Activated T-cell treated with anti-CD3 and anti-CD28 coated beads, Interleukin-2, amount 50 U/mL, for 72 hours (primary cell): ENCODE measurements around the gene APLP2. TPM values are rescaled to one million over a fixed set of nuclear protein-coding genes. Genes with fewer than 3 reads are reported as not detected.

ENCODE experiments used
- ATAC-seq, 2 donors: fragments of 150-1000 bp; cut with Tn5 transposase; replicated peaks in 1 of 2; 2 replicates each; pipeline ENCODE4 v1.10.0; 2021; ENCODE audit warnings: moderate library complexity in 2 of 2, mild to moderate bottlenecking in 1 of 2
- DNase-seq, 2 donors: peaks; one replicate each; pipeline ENCODE4 v3.0.0; 2021 to 2022; ENCODE audit warnings: mixed read lengths in 1 of 2
- H3K27ac Mint-ChIP-seq: one replicate; pipeline ENCODE4 v1.8.0; 2022; ENCODE audit warnings: mild to moderate bottlenecking, moderate library complexity, mixed read lengths
- H3K27me3 Mint-ChIP-seq: one replicate; pipeline ENCODE4 v1.8.0; 2022; ENCODE audit warnings: low read depth, mixed read lengths
- H3K36me3 Mint-ChIP-seq, 2 donors: one replicate each; pipeline ENCODE4 v1.8.0; 2022; ENCODE audit warnings: mixed read lengths in 2 of 2, mild to moderate bottlenecking in 1 of 2; ENCODE audit not compliant: insufficient read depth in 2 of 2
- H3K4me1 Mint-ChIP-seq: one replicate; pipeline ENCODE4 v1.8.0; 2022; ENCODE audit warnings: low read depth, mixed read lengths
- H3K4me3 Mint-ChIP-seq, 2 donors: one replicate each; pipeline ENCODE4 v1.8.0; 2022; ENCODE audit warnings: mild to moderate bottlenecking in 2 of 2, mixed read lengths in 2 of 2, moderate library complexity in 2 of 2
- H3K9me3 Mint-ChIP-seq, 2 donors: one replicate each; pipeline ENCODE4 v1.8.0; 2022; ENCODE audit warnings: mixed read lengths in 2 of 2
- total RNA-seq, 2 donors: library from RNA; stranded (reverse); gene quantifications; one replicate each; pipeline ENCODE4 v1.2.3, GENCODE V29; 2022

The APLP2 gene
- total RNA-seq, 2 donors from 2014 or later, result 37.8 to 44.2 TPM

DNA sequence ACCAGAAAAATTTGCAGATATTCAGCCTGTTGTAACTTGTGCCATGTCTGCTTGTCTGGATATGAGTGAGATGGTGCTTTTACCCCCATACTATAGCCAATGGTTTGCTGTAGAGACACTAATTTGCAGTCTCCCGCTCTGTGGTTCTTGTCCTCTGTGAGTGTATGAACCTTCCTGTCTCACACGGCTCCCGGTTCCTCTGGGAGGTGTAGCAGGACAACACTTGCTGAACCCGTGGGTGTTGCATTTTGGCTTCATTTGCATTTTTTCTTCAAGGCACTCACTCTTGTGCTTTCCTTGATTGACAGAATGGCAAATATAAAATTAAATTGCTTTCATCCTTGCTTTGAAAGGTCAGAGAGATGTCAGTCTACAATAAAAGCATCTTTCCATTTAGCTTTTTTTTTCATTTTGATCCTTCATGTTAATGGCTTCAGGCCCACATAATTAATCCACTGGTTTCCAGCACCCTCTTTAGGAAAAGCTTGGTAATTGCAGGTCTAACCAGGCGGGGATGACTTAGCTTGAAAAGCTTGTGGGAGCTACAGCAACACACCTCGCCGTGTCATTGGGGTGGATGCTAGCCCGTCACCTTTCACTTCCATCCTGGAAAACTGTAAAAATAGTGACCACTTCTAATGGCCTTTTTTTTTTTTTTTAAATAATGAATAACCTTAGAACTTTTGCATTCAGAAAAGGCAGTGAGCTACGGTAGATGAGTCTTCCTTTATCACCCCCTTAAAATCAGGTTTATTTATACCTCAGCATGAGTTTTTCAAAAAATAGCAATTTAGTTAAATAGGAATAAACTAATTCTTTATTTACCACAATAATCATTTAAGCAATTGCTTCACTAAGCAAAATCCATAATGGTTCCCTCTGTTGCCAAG, 62.5 kb downstream of the APLP2 start:
- Mint-ChIP-seq H3K36me3 (peaks cover 0 to 4% of the 10 kb centered on the region in 2 donors), H3K27ac (no peak overlapping the region)
- peak; percentile 68 to 77 for ATAC-seq

DNA sequence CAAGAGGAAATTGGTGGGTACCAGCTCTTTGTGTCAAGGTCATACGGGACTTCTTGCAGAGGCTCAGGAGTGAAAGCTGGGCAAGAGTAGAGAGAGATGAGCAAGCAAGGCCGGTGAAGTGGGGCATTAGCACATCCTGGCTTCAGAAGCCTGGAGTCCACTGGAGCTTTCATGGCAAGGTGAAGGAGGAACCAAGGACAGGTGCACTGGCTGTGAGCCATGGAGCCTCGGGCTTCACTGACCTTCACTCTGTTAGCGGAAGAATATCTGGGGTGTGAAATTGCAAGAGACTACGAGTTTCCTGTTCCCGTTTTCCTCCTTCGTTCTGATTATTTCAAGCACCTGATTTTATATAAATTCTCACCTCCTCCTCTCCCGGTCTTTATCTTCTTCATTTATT, 64.0 kb downstream of the APLP2 start:
- Mint-ChIP-seq H3K9me3 (no peaks in the 10 kb centered on the region), H3K27ac (no peak overlapping the region), H3K4me3 (no peak overlapping the region), H3K4me1 (peaks cover 9% of the 10 kb centered on the region), H3K27me3 (no peaks in the 10 kb centered on the region), H3K36me3 (peaks cover 0 to 4% of the 10 kb centered on the region in 2 donors)
- no peak for DNase-seq
- ATAC-seq, result no peak

More for the DNA sequence above, 62.5 kb downstream of the APLP2 start:
- Mint-ChIP-seq H3K4me3 (no peak overlapping the region), H3K9me3 (no peaks in the 10 kb centered on the region), H3K4me1 (no peaks in the 10 kb centered on the region), H3K27me3 (no peaks in the 10 kb centered on the region)
- DNase-seq, result peak; percentile 38 to 63

DNA sequence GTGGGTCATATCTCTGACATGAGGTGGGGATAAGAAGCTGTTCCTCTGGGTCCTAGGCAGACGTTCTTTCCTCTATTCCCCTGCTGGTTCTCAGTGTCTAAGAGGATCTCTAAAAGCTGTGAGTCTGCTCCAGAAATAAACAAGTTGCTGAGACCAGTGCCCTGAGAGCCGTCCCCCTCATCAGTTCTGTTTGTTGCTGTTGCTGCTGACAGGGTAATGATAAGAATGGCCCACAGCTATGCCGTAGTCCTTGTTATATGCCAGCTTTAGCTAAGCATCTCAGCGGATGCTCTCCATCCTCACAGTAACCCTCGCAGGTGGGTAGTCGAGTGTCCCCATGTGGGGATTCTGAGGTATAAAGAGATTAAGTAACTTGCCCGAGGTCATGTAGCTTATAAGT, 66.4 kb downstream of the APLP2 start:
- Mint-ChIP-seq H3K9me3 (no peaks in the 10 kb centered on the region), H3K36me3 (peaks cover 0 to 4% of the 10 kb centered on the region in 2 donors)

DNA sequence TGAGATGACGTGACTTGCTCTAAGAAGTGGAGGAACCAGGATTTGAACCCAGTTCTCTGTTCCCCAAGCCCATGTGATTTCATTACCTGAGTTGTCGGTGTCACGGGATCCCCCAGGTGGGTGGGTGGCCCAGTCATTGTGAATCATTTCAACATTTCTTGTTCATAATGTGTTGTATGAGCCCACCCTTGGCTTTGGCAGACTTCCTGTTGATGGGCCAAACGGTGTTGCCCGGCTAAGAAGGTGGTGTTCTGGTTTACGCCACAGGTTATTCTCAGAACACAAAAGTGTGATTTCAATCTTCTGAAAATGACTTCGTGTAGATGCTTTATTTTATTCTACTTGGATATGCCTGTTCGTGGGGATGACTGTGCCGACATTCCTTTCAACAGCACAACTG, 68.3 kb downstream of the APLP2 start:
- Mint-ChIP-seq H3K27ac (no peak overlapping the region), H3K9me3 (no peaks in the 10 kb centered on the region)

More for the DNA sequence above, 66.4 kb downstream of the APLP2 start:
- Mint-ChIP-seq H3K4me1 (peaks cover 9% of the 10 kb centered on the region), H3K4me3 (no peak overlapping the region), H3K27ac (no peak overlapping the region), H3K27me3 (no peaks in the 10 kb centered on the region)
- no peak for ATAC-seq
- no peak for DNase-seq

DNA sequence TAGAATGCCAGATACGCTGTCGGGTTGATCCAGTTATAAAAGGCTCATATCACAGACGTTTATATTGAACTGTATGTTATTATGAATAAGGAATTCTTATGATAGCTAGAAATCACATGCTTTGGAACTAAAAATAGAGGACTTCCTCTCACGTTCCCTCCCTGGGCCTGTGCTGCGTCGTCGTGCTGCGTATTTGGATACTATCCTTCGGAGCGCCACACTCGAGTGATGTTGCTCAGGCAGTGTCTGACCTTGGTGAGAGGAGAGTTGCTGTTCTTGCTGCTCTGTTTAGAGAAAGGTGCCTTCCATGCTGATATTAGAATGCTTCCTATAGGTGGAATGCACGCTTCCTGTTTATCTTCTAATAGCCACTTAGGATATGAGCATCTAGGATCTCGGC, 69.7 kb downstream of the APLP2 start:
- ATAC-seq, result no peak
- no peak for DNase-seq
- Mint-ChIP-seq H3K4me1 (peaks cover 9% of the 10 kb centered on the region), H3K27ac (no peak overlapping the region), H3K9me3 (no peaks in the 10 kb centered on the region), H3K27me3 (no peaks in the 10 kb centered on the region), H3K36me3 (no peaks in the 10 kb centered on the region), H3K4me3 (no peak overlapping the region)

More for the DNA sequence above, 68.3 kb downstream of the APLP2 start:
- ATAC-seq (peak; percentile 64 to 81), DNase-seq (peak; percentile 34 to 39)
- Mint-ChIP-seq H3K4me1 (peaks cover 9% of the 10 kb centered on the region), H3K36me3 (peaks cover 0 to 3% of the 10 kb centered on the region in 2 donors), H3K4me3 (no peak overlapping the region), H3K27me3 (no peaks in the 10 kb centered on the region)

DNA sequence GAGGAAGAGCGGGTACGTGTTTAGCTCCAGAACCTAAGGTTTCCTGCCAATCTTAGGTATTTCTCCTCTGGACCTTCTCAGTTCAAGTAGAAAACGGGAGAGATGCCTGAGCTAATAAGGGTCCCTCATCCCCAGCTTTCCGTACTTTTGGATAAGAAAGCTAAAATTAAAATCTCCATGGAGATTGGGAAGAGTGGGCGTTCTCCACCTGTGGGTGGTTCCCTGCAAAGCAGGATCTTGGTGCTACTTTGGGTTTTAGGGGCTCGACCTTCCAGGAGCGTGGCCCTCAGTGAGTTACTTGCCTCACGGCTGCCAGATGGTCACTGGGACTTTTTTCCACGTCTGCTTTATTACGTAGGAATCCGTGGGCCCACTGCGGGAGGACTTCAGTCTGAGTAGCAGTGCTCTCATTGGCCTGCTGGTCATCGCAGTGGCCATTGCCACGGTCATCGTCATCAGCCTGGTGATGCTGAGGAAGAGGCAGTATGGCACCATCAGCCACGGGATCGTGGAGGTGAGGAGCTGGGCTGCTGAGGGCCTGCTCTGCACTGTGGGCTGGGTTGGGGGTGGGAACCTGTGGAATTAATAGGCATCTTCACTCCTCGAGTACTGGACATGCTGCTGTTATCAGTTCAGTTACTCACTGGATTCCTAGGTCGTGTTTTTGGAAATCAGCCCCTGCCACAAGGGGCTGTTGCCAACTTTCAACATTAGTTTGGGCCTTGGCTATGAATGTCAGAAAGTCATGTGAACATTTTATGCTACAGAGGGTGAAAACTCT, 72.1 kb downstream of the APLP2 start:
- H3K36me3 Mint-ChIP-seq, result no peaks in the 10 kb centered on the region
- peaks cover 17% of the 10 kb centered on the region for H3K4me1 Mint-ChIP-seq
- DNase-seq (no peak), ATAC-seq (no peak)
- H3K9me3 Mint-ChIP-seq, result no peaks in the 10 kb centered on the region
- no peak overlapping the region for H3K27ac Mint-ChIP-seq
- H3K4me3 Mint-ChIP-seq, result no peak overlapping the region
- H3K27me3 Mint-ChIP-seq, result no peaks in the 10 kb centered on the region

DNA sequence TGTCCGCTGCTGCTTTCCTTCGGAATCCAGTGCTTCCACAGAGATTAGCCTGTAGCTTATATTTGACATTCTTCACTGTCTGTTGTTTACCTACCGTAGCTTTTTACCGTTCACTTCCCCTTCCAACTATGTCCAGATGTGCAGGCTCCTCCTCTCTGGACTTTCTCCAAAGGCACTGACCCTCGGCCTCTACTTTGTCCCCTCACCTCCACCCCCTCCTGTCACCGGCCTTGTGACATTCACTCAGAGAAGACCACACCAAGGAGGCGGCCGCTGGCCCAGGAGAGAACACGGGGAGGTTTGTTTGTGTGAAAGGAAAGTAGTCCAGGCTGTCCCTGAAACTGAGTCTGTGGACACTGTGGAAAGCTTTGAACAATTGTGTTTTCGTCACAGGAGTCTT, 74.4 kb downstream of the APLP2 start:
- Mint-ChIP-seq H3K4me1 (peaks cover 12% of the 10 kb centered on the region), H3K9me3 (no peaks in the 10 kb centered on the region), H3K27ac (no peak overlapping the region), H3K4me3 (no peak overlapping the region), H3K27me3 (no peaks in the 10 kb centered on the region), H3K36me3 (no peaks in the 10 kb centered on the region)
- no peak for DNase-seq
- ATAC-seq, result no peak

DNA sequence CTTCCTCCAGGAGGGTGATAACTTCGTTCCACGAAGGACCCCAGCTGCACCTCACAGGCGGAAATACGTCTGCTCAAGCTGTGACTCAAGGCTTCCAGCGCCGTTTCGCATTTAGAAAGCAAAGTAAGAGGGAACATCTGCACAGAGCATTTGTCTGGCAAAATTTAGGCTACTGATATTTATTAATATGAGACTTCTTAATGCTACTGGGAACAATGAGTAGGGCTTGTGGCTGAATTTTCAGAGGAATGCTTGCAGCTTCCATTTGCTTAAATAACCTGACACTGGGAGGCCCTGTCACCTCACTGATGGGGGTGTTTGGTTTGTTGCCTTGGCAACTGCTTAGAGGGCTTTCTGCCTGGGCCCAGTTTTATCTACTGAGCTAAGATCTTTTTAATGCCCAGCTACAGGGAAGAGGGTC, 75.2 kb downstream of the APLP2 start:
- H3K4me3 Mint-ChIP-seq, result no peak overlapping the region
- DNase-seq, result no peak
- H3K27ac Mint-ChIP-seq, result no peak overlapping the region
- no peaks in the 10 kb centered on the region for H3K27me3 Mint-ChIP-seq
- H3K4me1 Mint-ChIP-seq, result peaks cover 12% of the 10 kb centered on the region
- ATAC-seq, result no peak
- no peaks in the 10 kb centered on the region for H3K36me3 Mint-ChIP-seq
- H3K9me3 Mint-ChIP-seq, result no peaks in the 10 kb centered on the region

DNA sequence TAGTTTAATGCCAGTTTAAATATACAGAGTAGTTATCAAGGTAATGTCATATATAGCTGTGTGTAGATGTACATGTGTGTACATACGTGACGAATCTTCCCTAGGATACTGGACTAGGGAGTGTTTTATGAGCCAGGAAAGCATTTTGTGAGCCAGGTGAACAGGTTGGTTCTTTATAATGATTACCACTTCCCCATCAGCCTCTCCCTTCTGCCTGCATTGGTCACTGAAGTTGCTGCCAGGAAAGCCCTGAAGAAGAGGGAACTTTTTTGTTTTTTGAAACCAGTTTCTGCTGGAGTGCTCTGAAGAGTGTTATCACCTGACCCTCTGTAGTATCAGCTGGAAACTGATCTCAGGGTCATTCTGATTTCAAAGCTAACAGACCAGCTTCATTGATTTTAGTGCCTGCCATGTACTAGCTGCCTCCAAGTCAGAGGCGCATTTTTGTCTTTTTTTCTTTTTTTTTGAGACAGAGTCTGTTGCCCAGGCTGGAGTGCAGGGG, 75.7 kb downstream of the APLP2 start:
- Mint-ChIP-seq H3K27me3 (no peaks in the 10 kb centered on the region), H3K36me3 (no peaks in the 10 kb centered on the region), H3K4me3 (no peak overlapping the region), H3K4me1 (peaks cover 12% of the 10 kb centered on the region), H3K27ac (no peak overlapping the region), H3K9me3 (no peaks in the 10 kb centered on the region)
- DNase-seq (no peak), ATAC-seq (no peak)

DNA sequence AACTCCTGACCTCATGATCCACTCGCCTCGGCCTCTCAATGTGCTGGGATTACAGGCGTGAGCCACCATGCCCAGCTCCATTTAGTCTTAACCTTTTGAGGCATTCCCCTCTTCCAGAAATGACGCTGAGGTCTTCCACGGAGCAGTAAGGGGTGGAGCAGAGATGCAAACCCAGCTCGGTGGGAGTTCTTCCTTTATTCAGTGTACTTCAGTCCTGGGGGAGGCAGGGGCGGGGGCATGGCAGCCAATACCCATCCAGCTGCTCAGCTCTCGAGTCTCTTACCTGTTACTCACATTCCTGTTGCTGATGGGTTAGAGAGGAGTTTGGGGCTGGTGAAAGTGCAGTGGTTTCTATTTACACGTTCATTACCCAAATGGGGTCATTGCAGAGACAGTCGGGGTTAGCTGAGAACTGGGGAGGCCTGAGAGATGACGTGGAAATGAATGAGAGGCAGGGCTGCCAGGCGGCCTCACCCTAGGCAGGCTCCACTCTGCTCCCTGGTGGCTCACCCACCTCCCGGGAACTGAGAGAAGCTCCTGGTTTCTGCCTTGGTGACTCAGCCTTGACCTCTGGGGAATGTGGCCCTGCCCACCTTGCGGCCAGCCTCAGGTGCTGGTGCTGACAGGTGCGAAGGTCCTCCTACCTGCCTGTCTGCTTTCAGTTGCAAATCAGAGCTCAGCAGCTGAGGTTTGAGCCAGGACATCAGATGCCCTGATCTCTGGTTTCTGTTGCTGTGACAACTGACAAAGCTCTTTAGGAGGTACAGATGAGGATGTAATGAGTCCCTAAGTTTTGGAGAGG, 76.5 kb downstream of the APLP2 start:
- no peak for DNase-seq
- no peaks in the 10 kb centered on the region for H3K9me3 Mint-ChIP-seq
- H3K27ac Mint-ChIP-seq, result no peak overlapping the region
- H3K27me3 Mint-ChIP-seq, result peaks cover 4% of the 10 kb centered on the region
- H3K4me3 Mint-ChIP-seq, result no peak overlapping the region
- H3K36me3 Mint-ChIP-seq, result no peaks in the 10 kb centered on the region
- ATAC-seq, result no peak
- H3K4me1 Mint-ChIP-seq, result peaks cover 17% of the 10 kb centered on the region

DNA sequence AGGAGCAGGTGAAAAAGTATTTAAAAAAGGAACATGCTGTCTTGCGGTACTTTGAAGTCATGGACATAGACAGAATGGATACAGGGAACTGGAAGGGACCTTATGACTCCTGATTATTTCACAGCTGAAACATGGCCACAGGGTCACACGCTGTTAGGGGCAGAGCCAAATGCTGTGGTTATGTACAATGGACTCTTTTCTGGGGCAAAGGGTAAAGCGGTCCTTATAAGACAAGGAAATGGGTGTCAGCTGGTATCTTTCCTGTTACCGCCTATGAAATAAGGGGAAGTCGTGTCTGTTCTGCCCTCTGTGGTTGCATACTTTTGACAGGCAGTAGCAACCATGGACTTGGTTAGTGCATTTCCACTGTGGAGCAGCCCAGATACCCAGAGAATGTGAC, 77.1 kb downstream of the APLP2 start:
- H3K4me1 Mint-ChIP-seq, result peaks cover 17% of the 10 kb centered on the region
- no peak overlapping the region for H3K4me3 Mint-ChIP-seq
- peaks cover 6% of the 10 kb centered on the region for H3K27me3 Mint-ChIP-seq
- no peaks in the 10 kb centered on the region for H3K36me3 Mint-ChIP-seq
- no peaks in the 10 kb centered on the region for H3K9me3 Mint-ChIP-seq
- no peak overlapping the region for H3K27ac Mint-ChIP-seq
- DNase-seq (no peak), ATAC-seq (peak in 1 of 2 donors; percentile 26)

DNA sequence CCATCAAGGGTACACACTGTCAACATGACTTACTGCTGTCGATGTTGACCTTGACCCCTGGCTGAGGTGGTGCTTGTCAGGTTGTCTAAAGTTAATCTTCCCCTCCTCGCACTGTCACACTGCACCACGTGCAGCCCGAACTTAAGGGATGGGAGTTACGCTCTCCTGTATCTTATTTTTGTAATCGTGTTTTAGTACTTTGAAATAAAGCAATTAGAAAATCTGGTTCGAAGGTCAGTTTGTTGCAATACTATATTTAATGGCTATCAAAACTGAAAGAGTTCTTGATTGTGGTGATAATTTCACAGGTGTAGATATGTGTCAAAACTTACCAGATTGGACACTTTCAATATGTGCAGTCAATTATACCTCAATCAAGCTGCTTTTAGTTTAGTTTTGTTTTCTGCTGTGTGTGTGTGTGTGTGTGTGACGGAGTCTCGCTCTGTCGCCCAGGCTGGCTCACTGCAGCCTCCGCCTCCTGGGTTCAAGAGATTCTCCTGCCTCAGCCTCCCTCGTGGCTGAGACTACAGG, 79.2 kb downstream of the APLP2 start:
- DNase-seq (no peak), ATAC-seq (no peak)
- Mint-ChIP-seq H3K27me3 (peaks cover 6% of the 10 kb centered on the region), H3K36me3 (no peaks in the 10 kb centered on the region), H3K4me1 (peaks cover 17% of the 10 kb centered on the region), H3K27ac (no peak overlapping the region), H3K4me3 (no peak overlapping the region), H3K9me3 (no peaks in the 10 kb centered on the region)
